ENCODE data around the gene CSTF1. TPM values are rescaled to one million over a fixed set of nuclear protein-coding genes. Genes with fewer than 3 reads are reported as not detected.

The CSTF1 gene
- total RNA-seq, 4 donors from 2014 or later: 4.8 to 28.9 (median 14.3) TPM

- DNase-seq: no peak
- H3K4me1 ChIP-seq: peaks cover 0 to 18% (median 4%) of the 10 kb centered on the region in 4 donors
- H3K9me3 ChIP-seq: no peaks in the 10 kb centered on the region
- no peaks in the 10 kb centered on the region for H3K27me3 ChIP-seq
- H3K27ac ChIP-seq: peak overlapping the region in 1 of 4 donors; percentile 83
- no peaks in the 10 kb centered on the region for H3K36me3 ChIP-seq
- peak overlapping the region in 2 of 4 donors; percentile 59 to 100 for H3K4me3 ChIP-seq
- TF ChIP-seq CTCF (IDR thresholded peaks at IDR 0.05) (no peak), POLR2A (IDR thresholded peaks at IDR 0.05) (no peak)
Observed at GRCh38 chr20:56358070-56358469, 34.4 kb upstream of the CSTF1 start.

GRCh38 chr20:56358600-56359211 is 33.7 kb upstream of the CSTF1 start, which contains the start of gene FAM210B:
Gene FAM210B, plus strand, starts transcription at chr20:56358974. Its CDS starts 32 bp downstream, at chr20:56359006.
- peak within 1 kb of the TSS; percentile 61 to 83 (median 76) for H3K27ac ChIP-seq
- no peak for TF ChIP-seq CTCF (IDR thresholded peaks at IDR 0.05)
- TF ChIP-seq POLR2A (IDR thresholded peaks at IDR 0.05): peak in 1 of 2 donors; percentile 35
- peak within 1 kb of the TSS; percentile 59 to 100 (median 90) for H3K4me3 ChIP-seq
- peak; percentile 76 to 93 (median 91) for DNase-seq
- no peaks in the 10 kb centered on the region for H3K27me3 ChIP-seq
- H3K36me3 ChIP-seq: no peaks in the 10 kb centered on the region
- H3K4me1 ChIP-seq: peaks cover 0 to 18% (median 4%) of the 10 kb centered on the region in 4 donors
- no peaks in the 10 kb centered on the region for H3K9me3 ChIP-seq

GRCh38 chr20:56359212-56360132 is 33.0 kb upstream of the CSTF1 start:
- DNase-seq: peak; percentile 19 to 65 (median 59)
- Histone ChIP-seq H3K27me3 (no peaks in the 10 kb centered on the region), H3K4me3 (peak overlapping the region; percentile 59 to 100 (median 90)), H3K27ac (peak overlapping the region; percentile 61 to 83 (median 76)), H3K4me1 (peaks cover 0 to 18% (median 4%) of the 10 kb centered on the region in 4 donors), H3K9me3 (no peaks in the 10 kb centered on the region), H3K36me3 (no peaks in the 10 kb centered on the region)
- TF ChIP-seq POLR2A (IDR thresholded peaks at IDR 0.05) (no peak), CTCF (IDR thresholded peaks at IDR 0.05) (no peak)

- DNase-seq: no peak
- Histone ChIP-seq H3K36me3 (peaks cover 0 to 2% (median 0%) of the 10 kb centered on the region in 3 donors), H3K4me3 (peak overlapping the region in 3 of 4 donors; percentile 84 to 100 (median 97)), H3K9me3 (no peaks in the 10 kb centered on the region), H3K27ac (peak overlapping the region in 1 of 4 donors; percentile 83), H3K4me1 (peaks cover 0 to 18% (median 4%) of the 10 kb centered on the region in 4 donors), H3K27me3 (no peaks in the 10 kb centered on the region)
- TF ChIP-seq POLR2A (IDR thresholded peaks at IDR 0.05) (no peak), CTCF (IDR thresholded peaks at IDR 0.05) (no peak)
Observed at GRCh38 chr20:56360133-56360907, 32.1 kb upstream of the CSTF1 start.

- Histone ChIP-seq H3K27ac (no peak overlapping the region), H3K4me3 (no peak overlapping the region), H3K9me3 (no peaks in the 10 kb centered on the region), H3K4me1 (peaks cover 0 to 18% (median 4%) of the 10 kb centered on the region in 4 donors), H3K27me3 (no peaks in the 10 kb centered on the region), H3K36me3 (peaks cover 0 to 7% (median 0%) of the 10 kb centered on the region in 3 donors)
- DNase-seq: no peak
- TF ChIP-seq CTCF (IDR thresholded peaks at IDR 0.05) (no peak), POLR2A (IDR thresholded peaks at IDR 0.05) (no peak)
Observed at GRCh38 chr20:56360908-56361205, 31.6 kb upstream of the CSTF1 start.

All from Peyer's patch (tissue), 4 donors.